HCT116 (cell line): ENCODE measurements around the gene ZSCAN29. TPM values are rescaled to one million over a fixed set of nuclear protein-coding genes. Genes with fewer than 3 reads are reported as not detected.

ENCODE experiments used
- ATAC-seq: fragments of 200-7000 bp; cut with Tn5 transposase; 2 replicates; pipeline ENCODE4 v1.9.1; 2020; ENCODE audit warnings: mild to moderate bottlenecking, moderate library complexity
- BruUV-seq: library from RNA; stranded (reverse); fragments of 400-500 nt; replicated peaks from 2 replicates; lab custom pipeline; 2021; lab: Mats Ljungman, UMichigan
- CTCF ChIA-PET: fragments of 300-600 bp; sonication (Branson Sonifier 250); formaldehyde crosslinking; loops from one replicate; lab custom pipeline; 2021; ENCODE audit warnings: antibody characterized with exemption; lab: Charles Lee
- POLR2A ChIA-PET: fragments of 300-600, 350-600 bp; sonication (Branson Sonifier 250); formaldehyde crosslinking; loops from one replicate; lab custom pipeline; 2021; ENCODE audit warnings: antibody characterized with exemption; lab: Charles Lee
- RAD21 ChIA-PET, 2 experiments: fragments of 300-600 bp; sonication (Branson Sonifier 250); formaldehyde crosslinking; loops; one replicate each; lab custom pipeline; 2023; ENCODE audit warnings: low total read pairs in 2 of 2; ENCODE audit not compliant: uncharacterized antibody in 2 of 2, unreplicated experiment in 2 of 2, low non-redundant PET in 1 of 2; lab: Charles Lee
- DNase-seq: peaks from one replicate; pipeline ENCODE4 v3.0.0-alpha.2; 2010; ENCODE audit warnings: low read depth, low spot score
- H2AFZ ChIP-seq: fragments of 200-600 bp; shearing (Covaris generic), sonication (generic); 2 replicates; pipeline ENCODE4 v1.6.1; 2017; ENCODE audit warnings: low read depth, mixed run types, mixed read lengths, antibody characterized with exemption, low read length; ENCODE audit not compliant: poor library complexity, severe bottlenecking
- H3K27ac ChIP-seq: 2 replicates; pipeline ENCODE4 v1.5.1; 2012; ENCODE audit warnings: low read depth, low read length
- H3K27me3 ChIP-seq: fragments of 200-600 bp; sonication (generic); 2 replicates; pipeline ENCODE4 v1.6.1; 2016; ENCODE audit warnings: mixed run types, low read length, mixed read lengths; ENCODE audit not compliant: insufficient read depth
- H3K36me3 ChIP-seq, 2 experiments: fragments of 200-500 bp in 1 of 2; fragments of 200-600 bp in 1 of 2; sonication (Bioruptor generic) in 1 of 2; sonication (generic) in 1 of 2; 2 replicates each; pipeline versions ENCODE4 v1.5.1 to v1.6.1; 2014 to 2016; ENCODE audit warnings: low read length in 2 of 2, inconsistent platforms in 1 of 2, mixed read lengths in 1 of 2, mixed run types in 1 of 2; ENCODE audit not compliant: insufficient read depth in 2 of 2, control insufficient read depth in 1 of 2
- H3K4me1 ChIP-seq, 2 experiments: fragments of 200-600 bp in 1 of 2; sonication (generic) in 1 of 2; 2 replicates each; pipeline versions ENCODE4 v1.5.1 to v1.6.1; 2012 to 2017; ENCODE audit warnings: low read length in 2 of 2, inconsistent platforms in 1 of 2, mild to moderate bottlenecking in 1 of 2, mixed read lengths in 1 of 2, mixed run types in 1 of 2, moderate library complexity in 1 of 2; ENCODE audit not compliant: insufficient read depth in 2 of 2, control insufficient read depth in 1 of 2
- H3K4me2 ChIP-seq: fragments of 200-600 bp; sonication (generic); 2 replicates; pipeline ENCODE4 v1.6.1; 2017; ENCODE audit warnings: mixed run types, low read length, mixed read lengths
- H3K4me3 ChIP-seq, 2 experiments: fragments of 200-600 bp in 1 of 2; sonication (generic) in 1 of 2; replicated peaks in 1 of 2; 2 replicates each; pipeline ENCODE4 v1.5.1; 2011 to 2016; ENCODE audit warnings: low read length in 2 of 2, control low read depth in 1 of 2, low read depth in 1 of 2, mild to moderate bottlenecking in 1 of 2, mixed read lengths in 1 of 2, mixed run types in 1 of 2
- H3K79me2 ChIP-seq: fragments of 200-600 bp; sonication (generic); 2 replicates; pipeline ENCODE4 v1.6.1; 2017; ENCODE audit warnings: mild to moderate bottlenecking, mixed run types, low read length, moderate library complexity, mixed read lengths; ENCODE audit not compliant: insufficient read depth
- H3K9ac ChIP-seq: fragments of 200-600 bp; sonication (generic); 2 replicates; pipeline ENCODE4 v1.6.1; 2016; ENCODE audit warnings: low read length, mixed read lengths
- H3K9me2 ChIP-seq: fragments of 200-600 bp; sonication (generic), shearing (Covaris generic); 2 replicates; pipeline ENCODE4 v1.6.1; 2017; ENCODE audit warnings: mixed run types, mild to moderate bottlenecking, moderate library complexity; ENCODE audit not compliant: insufficient read depth
- H3K9me3 ChIP-seq, 2 experiments: fragments of 200-500 bp in 1 of 2; fragments of 200-600 bp in 1 of 2; sonication (Bioruptor generic) in 1 of 2; sonication (generic) in 1 of 2; 2 replicates each; pipeline ENCODE4 v1.6.1; 2014 to 2017; ENCODE audit warnings: low read length in 2 of 2, mixed read lengths in 2 of 2, inconsistent platforms in 1 of 2, low read depth in 1 of 2, mild to moderate bottlenecking in 1 of 2, mixed run types in 1 of 2, moderate library complexity in 1 of 2; ENCODE audit not compliant: control insufficient read depth in 1 of 2, insufficient read depth in 1 of 2
- H4K20me1 ChIP-seq: fragments of 200-600 bp; sonication (generic), shearing (Covaris generic); 2 replicates; pipeline ENCODE4 v1.6.1; 2017; ENCODE audit warnings: mixed run types, mild to moderate bottlenecking, moderate library complexity; ENCODE audit not compliant: insufficient read depth
- ELF1 ChIP-seq: IDR thresholded peaks from 2 replicates; pipeline ENCODE4 v1.6.1; 2012; ENCODE audit warnings: low read depth, borderline replicate concordance
- EZH2 ChIP-seq: fragments of 200-600 bp; sonication (generic); IDR thresholded peaks from 2 replicates; pipeline ENCODE4 v1.6.1; 2017; ENCODE audit warnings: antibody characterized with exemption, mixed run types
- EZH2phosphoT487 ChIP-seq: fragments of 200-600 bp; IDR thresholded peaks from 2 replicates; pipeline ENCODE4 v1.6.1; 2018; ENCODE audit warnings: antibody characterized with exemption, borderline replicate concordance
- REST ChIP-seq: IDR thresholded peaks from 2 replicates; pipeline ENCODE4 v1.6.1; 2012; ENCODE audit warnings: low read depth
- SIN3A ChIP-seq: IDR thresholded peaks from 2 replicates; pipeline ENCODE4 v1.6.1; 2012; ENCODE audit warnings: low read depth
- SP1 ChIP-seq: IDR thresholded peaks from 2 replicates; pipeline ENCODE4 v1.6.1; 2012; ENCODE audit warnings: low read depth
- SRF ChIP-seq: IDR thresholded peaks from 2 replicates; pipeline ENCODE4 v1.6.1; 2012; ENCODE audit warnings: low read depth
- intact Hi-C: fragments of 100-400 bp; cut with micrococcal nuclease; formaldehyde crosslinking; loops from 2 replicates; pipeline ENCODE4 v1.10.0; 2022
- total RNA-seq: library from RNA; stranded (reverse); gene quantifications from one replicate; pipeline ENCODE4 v1.2.1, GENCODE V29; 2021; ENCODE audit not compliant: unreplicated experiment
- TF ChIP-seq, protein P1 (sequence below): IDR thresholded peaks from 2 replicates; pipeline ENCODE4 v1.6.1; 2011; ENCODE audit warnings: mild to moderate bottlenecking, low read length, moderate library complexity; ENCODE audit not compliant: insufficient replicate concordance; ENCODE audit errors: extremely low read depth
- TF ChIP-seq, protein P2 (sequence below), 3 experiments: fragments of 200-600 bp in 1 of 3; sonication (generic) in 1 of 3; IDR thresholded peaks in 2 of 3; conservative IDR thresholded peaks in 1 of 3; 2 replicates each; pipeline ENCODE4 v1.5.1; 2012 to 2017; ENCODE audit warnings: low read depth in 2 of 3, low read length in 2 of 3, antibody characterized with exemption in 1 of 3, borderline replicate concordance in 1 of 3, control low read depth in 1 of 3, mild to moderate bottlenecking in 1 of 3, mixed read lengths in 1 of 3, mixed run types in 1 of 3, moderate library complexity in 1 of 3; ENCODE audit not compliant: insufficient read depth in 1 of 3

The ZSCAN29 gene
- total RNA-seq, 1 experiment from 2014 or later: 27.3 TPM

- POLR2A ChIA-PET: no interaction called here
Measured at GRCh38 chr15:43318990-43319771, 51.7 kb downstream of the ZSCAN29 start.

DNA sequence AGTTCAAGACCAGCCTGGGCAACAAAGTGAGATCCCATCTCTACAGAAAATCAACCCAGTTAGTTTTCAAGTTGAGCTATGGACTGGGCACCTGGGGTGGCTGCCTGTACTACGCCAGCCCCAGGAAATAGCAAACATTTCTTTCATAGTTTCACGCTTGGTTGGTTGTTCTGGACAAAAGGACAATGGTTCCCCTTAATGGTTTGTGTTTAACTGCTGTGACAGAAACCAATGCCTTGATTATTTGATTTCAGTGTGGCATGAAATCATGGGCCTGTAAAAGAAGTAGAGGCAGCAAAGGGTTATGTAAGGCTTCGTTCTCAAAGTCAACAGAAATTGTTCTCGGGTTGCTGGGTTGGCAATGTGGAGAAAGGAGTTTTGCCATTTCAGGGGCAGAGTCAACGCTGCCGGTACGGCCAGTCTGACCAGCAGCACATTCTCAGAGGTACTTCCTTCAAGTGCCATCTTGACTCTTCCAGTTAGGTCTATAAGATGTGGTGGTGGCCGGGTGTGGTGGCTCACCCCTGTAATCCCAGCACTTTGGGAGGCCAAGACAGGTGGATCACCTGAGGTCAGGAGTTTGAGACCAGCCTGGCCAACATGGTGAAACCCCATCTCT, 53.2 kb downstream of the ZSCAN29 start:
- H3K36me3 ChIP-seq: no peaks in the 10 kb centered on the region
- no TSS peak for BruUV-seq
- H3K4me1 ChIP-seq: peaks cover 0 to 8% of the 10 kb centered on the region in 2 experiments; a peak in 1 of 4 replicates
- no peak overlapping the region for H2AFZ ChIP-seq
- ChIA-PET RAD21 (no interaction called here), POLR2A (no interaction called here), CTCF (no interaction called here)
- no peaks in the 10 kb centered on the region for H3K9me3 ChIP-seq
- H3K27me3 ChIP-seq: no peaks in the 10 kb centered on the region
- no peak overlapping the region for H3K4me2 ChIP-seq
- no peak overlapping the region for H3K4me3 ChIP-seq
- no peak overlapping the region for H3K9ac ChIP-seq
- DNase-seq (no peak), ATAC-seq (no peak)
- H3K9me2 ChIP-seq: no peaks in the 10 kb centered on the region
- intact Hi-C loops: no loop called here
- H4K20me1 ChIP-seq: no peaks in the 10 kb centered on the region
- no peak overlapping the region for H3K27ac ChIP-seq
- no peaks in the 10 kb centered on the region for H3K79me2 ChIP-seq
- TF ChIP-seq, protein P1, sequence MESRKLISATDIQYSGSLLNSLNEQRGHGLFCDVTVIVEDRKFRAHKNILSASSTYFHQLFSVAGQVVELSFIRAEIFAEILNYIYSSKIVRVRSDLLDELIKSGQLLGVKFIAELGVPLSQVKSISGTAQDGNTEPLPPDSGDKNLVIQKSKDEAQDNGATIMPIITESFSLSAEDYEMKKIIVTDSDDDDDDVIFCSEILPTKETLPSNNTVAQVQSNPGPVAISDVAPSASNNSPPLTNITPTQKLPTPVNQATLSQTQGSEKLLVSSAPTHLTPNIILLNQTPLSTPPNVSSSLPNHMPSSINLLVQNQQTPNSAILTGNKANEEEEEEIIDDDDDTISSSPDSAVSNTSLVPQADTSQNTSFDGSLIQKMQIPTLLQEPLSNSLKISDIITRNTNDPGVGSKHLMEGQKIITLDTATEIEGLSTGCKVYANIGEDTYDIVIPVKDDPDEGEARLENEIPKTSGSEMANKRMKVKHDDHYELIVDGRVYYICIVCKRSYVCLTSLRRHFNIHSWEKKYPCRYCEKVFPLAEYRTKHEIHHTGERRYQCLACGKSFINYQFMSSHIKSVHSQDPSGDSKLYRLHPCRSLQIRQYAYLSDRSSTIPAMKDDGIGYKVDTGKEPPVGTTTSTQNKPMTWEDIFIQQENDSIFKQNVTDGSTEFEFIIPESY: no peak
- TF ChIP-seq SP1 (no peak), REST (no peak), SIN3A (no peak), EZH2phosphoT487 (no peak), SRF (no peak)

More at GRCh38 chr15:43318990-43319771, 51.7 kb downstream of the ZSCAN29 start:
- DNase-seq (no peak), ATAC-seq (no peak)
- Histone ChIP-seq H4K20me1 (no peaks in the 10 kb centered on the region), H3K27ac (no peak overlapping the region), H3K4me3 (no peak overlapping the region), H3K4me1 (peaks cover 0 to 8% of the 10 kb centered on the region in 2 experiments; a peak in 1 of 4 replicates), H3K9me3 (no peaks in the 10 kb centered on the region), H3K9me2 (no peaks in the 10 kb centered on the region), H3K36me3 (no peaks in the 10 kb centered on the region), H3K9ac (no peak overlapping the region), H2AFZ (no peak overlapping the region), H3K79me2 (no peaks in the 10 kb centered on the region), H3K4me2 (no peak overlapping the region), H3K27me3 (no peaks in the 10 kb centered on the region)
- ChIA-PET CTCF (no interaction called here), RAD21 (no interaction called here)
- BruUV-seq: no TSS peak
- TF ChIP-seq, protein P2, sequence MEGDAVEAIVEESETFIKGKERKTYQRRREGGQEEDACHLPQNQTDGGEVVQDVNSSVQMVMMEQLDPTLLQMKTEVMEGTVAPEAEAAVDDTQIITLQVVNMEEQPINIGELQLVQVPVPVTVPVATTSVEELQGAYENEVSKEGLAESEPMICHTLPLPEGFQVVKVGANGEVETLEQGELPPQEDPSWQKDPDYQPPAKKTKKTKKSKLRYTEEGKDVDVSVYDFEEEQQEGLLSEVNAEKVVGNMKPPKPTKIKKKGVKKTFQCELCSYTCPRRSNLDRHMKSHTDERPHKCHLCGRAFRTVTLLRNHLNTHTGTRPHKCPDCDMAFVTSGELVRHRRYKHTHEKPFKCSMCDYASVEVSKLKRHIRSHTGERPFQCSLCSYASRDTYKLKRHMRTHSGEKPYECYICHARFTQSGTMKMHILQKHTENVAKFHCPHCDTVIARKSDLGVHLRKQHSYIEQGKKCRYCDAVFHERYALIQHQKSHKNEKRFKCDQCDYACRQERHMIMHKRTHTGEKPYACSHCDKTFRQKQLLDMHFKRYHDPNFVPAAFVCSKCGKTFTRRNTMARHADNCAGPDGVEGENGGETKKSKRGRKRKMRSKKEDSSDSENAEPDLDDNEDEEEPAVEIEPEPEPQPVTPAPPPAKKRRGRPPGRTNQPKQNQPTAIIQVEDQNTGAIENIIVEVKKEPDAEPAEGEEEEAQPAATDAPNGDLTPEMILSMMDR (IDR thresholded peaks at IDR 0.05 in 2 of 3, conservative IDR thresholded peaks at IDR 0.05 in 1 of 3; ENCODE audit: borderline replicate concordance in 1 of 3, insufficient read depth in 1 of 3, low read depth in 2 of 3, low read length in 2 of 3): no peak
- TF ChIP-seq EZH2 (no peak), ELF1 (no peak)
- intact Hi-C loops: no loop called here
